HG02678 (cell line): ENCODE results near the gene AFF3.

Experiments
- ATAC-seq: cut with Tn5 transposase; IDR thresholded peaks from one replicate; pipeline ENCODE4 v1.9.1; 2021; ENCODE audit warnings: mild to moderate bottlenecking, moderate library complexity; ENCODE audit not compliant: unreplicated experiment

AFF3 gene

GRCh38 chr2:100073110-100073509, 69.3 kb downstream of the AFF3 start:
- ATAC-seq: no peak

GRCh38 chr2:100072503-100072902, 69.9 kb downstream of the AFF3 start:
- no peak for ATAC-seq

- ATAC-seq: no peak
Observed at GRCh38 chr2:100071335-100072043, 70.9 kb downstream of the AFF3 start.

- no peak for ATAC-seq
Observed at GRCh38 chr2:100070078-100070477, 72.3 kb downstream of the AFF3 start.

- ATAC-seq: no peak
Observed at GRCh38 chr2:100068395-100068794, 74.0 kb downstream of the AFF3 start.

GRCh38 chr2:100067784-100068183, 74.6 kb downstream of the AFF3 start:
- no peak for ATAC-seq

- ATAC-seq: no peak
Observed at GRCh38 chr2:100066856-100067255, 75.5 kb downstream of the AFF3 start.

- no peak for ATAC-seq
Observed at GRCh38 chr2:100066246-100066645, 76.1 kb downstream of the AFF3 start.

GRCh38 chr2:100064592-100065428, 77.6 kb downstream of the AFF3 start:
- no peak for ATAC-seq

- ATAC-seq: no peak
Observed at GRCh38 chr2:100064165-100064564, 78.2 kb downstream of the AFF3 start.

GRCh38 chr2:100063459-100063953, 78.9 kb downstream of the AFF3 start:
- no peak for ATAC-seq

- no peak for ATAC-seq
Observed at GRCh38 chr2:100062336-100062735, 80.1 kb downstream of the AFF3 start.

- ATAC-seq: no peak
Observed at GRCh38 chr2:100060875-100061274, 81.5 kb downstream of the AFF3 start.

- ATAC-seq: no peak
Observed at GRCh38 chr2:100059638-100060037, 82.8 kb downstream of the AFF3 start.

- ATAC-seq: no peak
Observed at GRCh38 chr2:100057901-100058261, 84.5 kb downstream of the AFF3 start.

- ATAC-seq: no peak
Observed at GRCh38 chr2:100054426-100054825, 88.0 kb downstream of the AFF3 start.

- no peak for ATAC-seq
Observed at GRCh38 chr2:100053087-100053885, 89.1 kb downstream of the AFF3 start.

GRCh38 chr2:100052650-100053049, 89.7 kb downstream of the AFF3 start:
- no peak for ATAC-seq

GRCh38 chr2:100051253-100051652, 91.1 kb downstream of the AFF3 start:
- ATAC-seq: no peak

GRCh38 chr2:100050685-100051084, 91.7 kb downstream of the AFF3 start:
- ATAC-seq: no peak
